Stimulated activated CD4-positive, alpha-beta T cell treated with anti-CD3 and anti-CD28 coated beads, Interleukin-2, amount 100 ng/mL, for 4 hours (primary cell): ENCODE results near the gene PRM3.

Experiments used
- DNase-seq: peaks from one replicate; pipeline ENCODE4 v3.0.0-alpha.2; 2020; ENCODE audit warnings: low read depth

The PRM3 gene

GRCh38 chr16:11258553-11259492 is 14.6 kb downstream of the PRM3 start:
- DNase-seq = no peak

GRCh38 chr16:11257131-11257938 is 16.1 kb downstream of the PRM3 start:
- DNase-seq = peak; percentile 45

GRCh38 chr16:11256661-11257130 is 16.7 kb downstream of the PRM3 start:
- no peak for DNase-seq

- DNase-seq = peak; percentile 85
Measured at GRCh38 chr16:11255737-11256660, 17.4 kb downstream of the PRM3 start, which contains the start of gene SOCS1. TSS of gene SOCS1 (minus strand) at chr16:11256204. CDS start at chr16:11255478, 726 bp downstream.

- peak; percentile 38 for DNase-seq
Measured at GRCh38 chr16:11254913-11255736, 18.3 kb downstream of the PRM3 start.

GRCh38 chr16:11253995-11254912 is 19.2 kb downstream of the PRM3 start:
- DNase-seq = no peak

- DNase-seq = no peak
Measured at GRCh38 chr16:11253009-11253994, 20.1 kb downstream of the PRM3 start.

GRCh38 chr16:11252482-11252931 is 20.9 kb downstream of the PRM3 start:
- DNase-seq = no peak

GRCh38 chr16:11251525-11252481 is 21.6 kb downstream of the PRM3 start:
- peak; percentile 81 for DNase-seq

GRCh38 chr16:11250786-11251524 is 22.5 kb downstream of the PRM3 start:
- DNase-seq = no peak

- DNase-seq = no peak
Measured at GRCh38 chr16:11250091-11250785, 23.2 kb downstream of the PRM3 start.

GRCh38 chr16:11249233-11250061 is 24.0 kb downstream of the PRM3 start:
- no peak for DNase-seq

- DNase-seq = no peak
Measured at GRCh38 chr16:11248133-11248532, 25.3 kb downstream of the PRM3 start.

- no peak for DNase-seq
Measured at GRCh38 chr16:11245988-11246387, 27.4 kb downstream of the PRM3 start.

- DNase-seq = no peak
Measured at GRCh38 chr16:11245222-11245737, 28.1 kb downstream of the PRM3 start.
